Esophagus muscularis mucosa (tissue), 4 donors: ENCODE measurements around the gene FAM89B. TPM values are rescaled to one million over a fixed set of nuclear protein-coding genes. Genes with fewer than 3 reads are reported as not detected.
"Not testable (repeated sequence)": the region's sequence is repeated elsewhere in the genome, so short reads cannot be mapped to it uniquely, and the experiment has no call there.

Experiments used
- DNase-seq: peaks from one replicate; pipeline ENCODE4 v3.0.0-alpha.2; 2017; ENCODE audit errors: extremely low spot score
- H3K27ac ChIP-seq, 4 donors: fragments of 200-600 bp; sonication (generic); replicated peaks in 1 of 4; 1 replicate in 3 of 4; 2 replicates in 1 of 4; pipeline ENCODE4 v1.5.1; 2016 to 2019; ENCODE audit warnings: mild to moderate bottlenecking in 1 of 4
- H3K27me3 ChIP-seq, 4 donors: fragments of 200-600 bp; sonication (generic); one replicate each; pipeline versions ENCODE4 v1.5.1 to v1.6.0; 2016 to 2019
- H3K36me3 ChIP-seq, 4 donors: fragments of 200-600 bp; sonication (generic); one replicate each; pipeline ENCODE4 v1.5.1; 2016 to 2019
- H3K4me1 ChIP-seq, 4 donors: fragments of 200-600 bp; sonication (generic); one replicate each; pipeline ENCODE4 v1.5.1; 2016 to 2019
- H3K4me3 ChIP-seq, 4 donors: fragments of 200-600 bp; sonication (generic); 1 replicate in 2 of 4; 2 replicates in 2 of 4; pipeline ENCODE4 v1.5.1; 2016 to 2019; ENCODE audit warnings: mild to moderate bottlenecking in 4 of 4, moderate library complexity in 1 of 4
- H3K9me3 ChIP-seq, 4 donors: fragments of 200-600 bp; sonication (generic); 1 replicate in 3 of 4; 2 replicates in 1 of 4; pipeline ENCODE4 v1.5.1; 2016 to 2019
- CTCF ChIP-seq, 3 experiments: fragments of 200-600 bp in 2 of 3; fragments of 450-650 bp in 1 of 3; sonication (generic) in 2 of 3; IDR thresholded peaks; one replicate each; pipeline ENCODE4 v1.5.1; 2017 to 2019; ENCODE audit warnings: antibody characterized with exemption in 3 of 3, mild to moderate bottlenecking in 2 of 3, moderate library complexity in 1 of 3
- EP300 ChIP-seq: sonication (generic); formaldehyde crosslinking; IDR thresholded peaks from one replicate; pipeline ENCODE4 v1.6.1; 2017; ENCODE audit warnings: antibody characterized with exemption
- POLR2A ChIP-seq: fragments of 450-650 bp; IDR thresholded peaks from one replicate; pipeline ENCODE4 v1.6.1; 2017; ENCODE audit warnings: antibody characterized with exemption, moderate library complexity, mild to moderate bottlenecking, low read depth
- POLR2AphosphoS5 ChIP-seq, 2 donors: sonication (generic); formaldehyde crosslinking; IDR thresholded peaks; one replicate each; pipeline ENCODE4 v1.6.1; 2017; ENCODE audit warnings: antibody characterized with exemption in 2 of 2
- WGBS: methylation state at CpG from one replicate; pipeline ENCODE4 v1.1.5; 2018; 5-methylcytosine and 5-hydroxymethylcytosine counted together
- intact Hi-C: fragments of 100-400 bp; cut with DNase I; formaldehyde crosslinking; loops from one replicate; pipeline ENCODE4 v1.15.1; 2023
- total RNA-seq, 4 donors: library from RNA; depleted of rRNA; stranded (reverse); fragments of >200 nt; gene quantifications; one replicate each; pipeline versions ENCODE4 v1.1.0 to v1.2.1, GENCODE V29; 2016

Gene FAM89B
- total RNA-seq = 10 to 100 TPM; 47.9 to 90.4 (median 75.0) TPM

- Histone ChIP-seq H3K27ac (peak within 1 kb of the TSS; percentile 95 to 99 (median 96)), H3K4me1 (peaks cover 67 to 85% (median 78%) of the 10 kb centered on the region in 4 donors), H3K27me3 (no peaks in the 10 kb centered on the region), H3K9me3 (no peaks in the 10 kb centered on the region), H3K4me3 (peak within 1 kb of the TSS; percentile 78 to 98 (median 88)), H3K36me3 (no peaks in the 10 kb centered on the region)
- intact Hi-C loops = no loop called here
- TF ChIP-seq EP300 (no peak), CTCF (IDR thresholded peaks at IDR 0.05) (no peak), POLR2A (no peak), POLR2AphosphoS5 (IDR thresholded peaks at IDR 0.05) (peak in 1 of 2 donors; percentile 77)
- peak; percentile 97 for DNase-seq
- 1% methylated on average over 22 of the region's 86 CpGs for WGBS
Observed at GRCh38 chr11:65572356-65573051, at the start of gene FAM89B. FAM89B (plus strand) TSS chr11:65572538; CDS start chr11:65572670, 132 bp downstream.

DNA sequence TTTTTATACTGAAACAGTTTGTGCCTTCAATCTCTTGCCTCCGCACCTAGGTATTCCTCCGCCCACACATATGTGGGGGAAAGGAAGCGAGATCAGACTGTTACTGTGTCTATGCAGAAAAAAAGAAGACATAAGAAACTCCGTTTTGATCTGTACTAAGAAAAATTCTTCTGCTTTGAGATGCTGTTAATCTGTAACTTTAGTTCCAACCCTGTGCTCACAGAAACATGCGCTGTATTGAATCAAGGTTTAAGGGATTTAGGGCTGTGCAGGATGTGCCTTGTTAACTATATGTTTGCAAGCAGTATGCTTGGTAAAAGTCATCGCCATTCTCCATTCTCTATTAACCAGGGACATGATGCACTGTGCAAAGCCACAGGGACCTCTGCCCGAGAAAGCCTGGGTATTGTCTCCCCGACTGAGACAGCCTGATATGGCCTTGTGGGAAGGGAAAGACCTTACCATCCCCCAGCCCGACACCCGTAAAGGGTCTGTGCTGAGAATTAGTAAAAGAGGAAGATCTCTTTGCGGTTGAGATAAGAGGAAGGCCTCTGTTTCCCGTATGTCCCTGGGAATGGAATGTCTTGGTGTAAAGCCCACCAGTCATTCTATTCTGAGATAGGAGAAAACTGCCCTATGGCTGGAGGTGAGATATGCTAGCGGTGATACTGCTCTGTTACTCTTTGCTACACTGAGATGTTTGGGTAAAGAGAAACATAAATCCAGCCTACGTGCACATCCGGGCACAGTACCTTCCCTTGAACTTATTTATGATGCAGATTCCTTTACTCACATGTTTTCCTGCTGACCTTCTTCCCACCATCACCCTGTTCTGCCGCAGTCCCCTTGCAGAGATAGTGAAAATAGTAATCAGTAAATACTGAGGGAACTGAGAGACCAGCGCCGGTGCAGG lies 49.4 kb upstream of the FAM89B start:
- intact Hi-C loops, DNase-seq, H3K4me3 ChIP-seq, H3K27ac ChIP-seq, H3K27me3 ChIP-seq, H3K9me3 ChIP-seq: not testable (repeated sequence)
- peaks cover 23 to 30% (median 25%) of the 10 kb centered on the region in 4 donors for H3K4me1 ChIP-seq
- peaks cover 0 to 22% (median 18%) of the 10 kb centered on the region in 4 donors for H3K36me3 ChIP-seq
- WGBS = 78% methylated on average over 18 of the region's 18 CpGs

GRCh38 chr11:65523631-65523968 lies 48.7 kb upstream of the FAM89B start:
- intact Hi-C loops, H3K9me3 ChIP-seq, DNase-seq, H3K27me3 ChIP-seq, H3K4me3 ChIP-seq: not testable (repeated sequence)
- WGBS = 91% methylated on average over 4 of the region's 7 CpGs
- Histone ChIP-seq H3K36me3 (peaks cover 0 to 28% (median 25%) of the 10 kb centered on the region in 4 donors), H3K27ac (peak overlapping the region in 2 of 4 donors; percentile 93 to 95), H3K4me1 (peaks cover 23 to 30% (median 25%) of the 10 kb centered on the region in 4 donors)

DNA sequence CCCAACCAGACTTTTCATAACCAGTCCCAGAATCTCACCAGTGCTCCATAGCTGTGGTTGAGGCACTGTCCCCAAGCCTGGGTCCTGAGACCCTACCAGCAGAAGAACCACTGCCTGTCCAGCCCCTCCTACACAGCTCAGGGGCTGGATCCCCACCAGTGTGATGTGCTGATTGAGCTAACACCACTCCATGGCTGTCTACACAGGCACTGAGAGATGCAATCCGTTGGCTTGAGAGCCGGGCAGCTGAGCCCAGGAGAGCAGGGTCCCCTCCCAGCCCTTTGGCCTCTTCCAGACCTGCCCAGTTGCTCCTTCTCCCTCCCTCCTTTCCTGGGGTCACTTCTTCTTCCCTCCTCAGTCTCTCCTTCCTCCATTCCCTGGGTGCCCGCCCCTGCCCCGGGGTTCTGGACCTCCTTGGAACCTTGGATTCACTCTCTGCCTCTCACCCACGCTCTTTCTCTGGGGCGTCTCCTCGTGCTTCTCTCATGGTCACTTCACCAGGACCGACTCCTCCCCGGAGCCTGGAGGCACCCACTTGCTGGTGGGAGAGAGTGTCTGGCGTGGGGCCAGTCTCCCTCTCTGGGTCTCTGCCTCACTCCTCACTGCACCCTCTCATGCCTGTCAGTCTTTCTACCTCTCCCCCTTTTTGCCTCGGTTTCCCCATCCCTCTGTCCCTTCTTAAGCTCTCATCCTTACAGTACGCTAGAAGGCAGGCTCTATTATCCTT lies 48.2 kb upstream of the FAM89B start:
- Histone ChIP-seq H3K4me1 (peaks cover 23 to 31% (median 25%) of the 10 kb centered on the region in 4 donors), H3K27me3 (no peaks in the 10 kb centered on the region), H3K27ac (peak overlapping the region; percentile 80 to 95 (median 90)), H3K4me3 (peak overlapping the region; percentile 54 to 100 (median 88)), H3K9me3 (no peaks in the 10 kb centered on the region), H3K36me3 (peaks cover 0 to 34% (median 30%) of the 10 kb centered on the region in 4 donors)
- TF ChIP-seq CTCF (IDR thresholded peaks at IDR 0.05) (no peak), POLR2AphosphoS5 (IDR thresholded peaks at IDR 0.05) (no peak), POLR2A (no peak), EP300 (no peak)
- DNase-seq = no peak
- intact Hi-C loops = no loop called here
- WGBS = 25% methylated on average over 12 of the region's 12 CpGs

- H3K27me3 ChIP-seq = no peaks in the 10 kb centered on the region
- DNase-seq = peak; percentile 94
- H3K4me3 ChIP-seq = peak within 1 kb of the TSS; percentile 77 to 100 (median 88)
- peaks cover 0 to 41% (median 38%) of the 10 kb centered on the region in 4 donors for H3K36me3 ChIP-seq
- intact Hi-C loops = no loop called here
- H3K27ac ChIP-seq = peak within 1 kb of the TSS; percentile 88 to 95 (median 92)
- peak; percentile 74 to 85 for TF ChIP-seq POLR2AphosphoS5 (IDR thresholded peaks at IDR 0.05)
- no peak for TF ChIP-seq CTCF (IDR thresholded peaks at IDR 0.05)
- no peak for TF ChIP-seq EP300
- peak; percentile 58 for TF ChIP-seq POLR2A
- no peaks in the 10 kb centered on the region for H3K9me3 ChIP-seq
- WGBS = 0% methylated on average over 9 of the region's 82 CpGs
- H3K4me1 ChIP-seq = peaks cover 23 to 38% (median 28%) of the 10 kb centered on the region in 4 donors
Observed at GRCh38 chr11:65524741-65525545, 47.4 kb upstream of the FAM89B start, which contains the start of gene SCYL1. SCYL1 (plus strand) TSS chr11:65525083; CDS start chr11:65525154, 71 bp downstream.
